Thoracic aorta (tissue), 2 donors: ENCODE data around the gene IL1A. TPM values are rescaled to one million over a fixed set of nuclear protein-coding genes. Genes with fewer than 3 reads are reported as not detected.

Experiments used
- ATAC-seq: fragments of 150-250 bp; one replicate; pipeline ENCODE4 v1.8.0; 2017; ENCODE audit warnings: low read depth; ENCODE audit not compliant: insufficient number of reproducible peaks, low FRiP score
- DNase-seq: peaks from one replicate; pipeline ENCODE4 v3.0.0-alpha.2; 2020; ENCODE audit warnings: low spot score
- H3K27ac ChIP-seq, 2 donors: fragments of 200-600 bp; sonication (generic); 1 replicate in 1 of 2; 2 replicates in 1 of 2; pipeline ENCODE4 v1.5.1; 2016; ENCODE audit warnings: mild to moderate bottlenecking in 2 of 2, moderate library complexity in 2 of 2
- H3K27me3 ChIP-seq: fragments of 200-600 bp; sonication (generic); replicated peaks from 2 replicates; pipeline ENCODE4 v1.6.0; 2016; ENCODE audit warnings: mild to moderate bottlenecking; ENCODE audit not compliant: insufficient read depth
- H3K36me3 ChIP-seq: fragments of 200-600 bp; sonication (generic); one replicate; pipeline ENCODE4 v1.5.1; 2016
- H3K4me1 ChIP-seq, 2 donors: fragments of 200-600 bp; sonication (generic); 1 replicate in 1 of 2; 2 replicates in 1 of 2; pipeline versions ENCODE4 v1.5.1 to v1.6.0; 2016; ENCODE audit warnings: low read depth in 2 of 2, mild to moderate bottlenecking in 1 of 2; ENCODE audit not compliant: control insufficient read depth in 1 of 2
- H3K4me3 ChIP-seq: fragments of 200-600 bp; sonication (generic); 2 replicates; pipeline ENCODE4 v1.5.1; 2016; ENCODE audit warnings: mild to moderate bottlenecking
- H3K9me3 ChIP-seq: fragments of 200-600 bp; sonication (generic); 2 replicates; pipeline ENCODE4 v1.5.1; 2016
- CTCF ChIP-seq: fragments of 200-600 bp; sonication (generic); IDR thresholded peaks from one replicate; pipeline ENCODE4 v1.5.1; 2019; ENCODE audit warnings: antibody characterized with exemption
- total RNA-seq, 2 donors: library from RNA; depleted of rRNA; stranded (reverse); fragments of >200 nt; gene quantifications; one replicate each; pipeline versions ENCODE4 v1.1.0 to v1.2.3, GENCODE V29; 2016

IL1A gene
- total RNA-seq, 2 donors from 2014 or later: 0.56 TPM; not detected in 1

GRCh38 chr2:112798979-112799975 is 15.0 kb upstream of the IL1A start:
- Histone ChIP-seq H3K4me1 (no peaks in the 10 kb centered on the region), H3K27ac (no peak overlapping the region), H3K9me3 (no peaks in the 10 kb centered on the region), H3K27me3 (no peaks in the 10 kb centered on the region), H3K36me3 (no peaks in the 10 kb centered on the region), H3K4me3 (no peak overlapping the region)
- DNase-seq: no peak
- TF ChIP-seq CTCF: no peak
- no peak for ATAC-seq

GRCh38 chr2:112796486-112796885 is 12.2 kb upstream of the IL1A start:
- TF ChIP-seq CTCF: no peak
- Histone ChIP-seq H3K27ac (no peak overlapping the region), H3K27me3 (no peaks in the 10 kb centered on the region), H3K36me3 (no peaks in the 10 kb centered on the region), H3K4me1 (no peaks in the 10 kb centered on the region), H3K9me3 (no peaks in the 10 kb centered on the region), H3K4me3 (no peak overlapping the region)
- no peak for ATAC-seq
- DNase-seq: no peak

GRCh38 chr2:112795774-112796173 is 11.5 kb upstream of the IL1A start:
- Histone ChIP-seq H3K9me3 (no peaks in the 10 kb centered on the region), H3K4me3 (no peak overlapping the region), H3K27ac (no peak overlapping the region), H3K4me1 (no peaks in the 10 kb centered on the region), H3K36me3 (no peaks in the 10 kb centered on the region), H3K27me3 (no peaks in the 10 kb centered on the region)
- DNase-seq (no peak), ATAC-seq (no peak)
- TF ChIP-seq CTCF: no peak

- ATAC-seq: no peak
- H3K36me3 ChIP-seq: no peaks in the 10 kb centered on the region
These were observed 10.5 kb upstream of the IL1A start for GRCh38 chr2:112794841-112795240.

More at GRCh38 chr2:112794841-112795240, 10.5 kb upstream of the IL1A start:
- DNase-seq: no peak
- no peak overlapping the region for H3K27ac ChIP-seq
- no peak for TF ChIP-seq CTCF
- H3K9me3 ChIP-seq: no peaks in the 10 kb centered on the region
- no peaks in the 10 kb centered on the region for H3K27me3 ChIP-seq
- no peak overlapping the region for H3K4me3 ChIP-seq
- no peaks in the 10 kb centered on the region for H3K4me1 ChIP-seq
